Natural killer cell (primary cell): ENCODE measurements around the gene PLPP4. TPM values are rescaled to one million over a fixed set of nuclear protein-coding genes. Genes with fewer than 3 reads are reported as not detected.

Experiments
- ATAC-seq, 3 donors: fragments of 150-1000 bp in 2 of 3; fragments of 200-7000 bp in 1 of 3; cut with Tn5 transposase; 1 replicate in 1 of 3; 2 replicates in 2 of 3; pipeline ENCODE4 v1.10.0; 2021; ENCODE audit warnings: mild to moderate bottlenecking in 2 of 3, moderate library complexity in 2 of 3
- DNase-seq, 2 donors: peaks; one replicate each; pipeline versions ENCODE4 v3.0.0 to v3.0.0-alpha.2; 2013 to 2021; ENCODE audit warnings: mixed read lengths in 1 of 2
- H3K27ac ChIP-seq: one replicate; pipeline ENCODE4 v1.5.1; 2013; ENCODE audit warnings: mild to moderate bottlenecking, low read length
- H3K27me3 ChIP-seq: one replicate; pipeline ENCODE4 v1.6.1; 2013; ENCODE audit warnings: low read length; ENCODE audit not compliant: control insufficient read depth, insufficient read depth
- H3K36me3 ChIP-seq: one replicate; pipeline ENCODE4 v1.6.1; 2013; ENCODE audit warnings: low read length; ENCODE audit not compliant: control insufficient read depth, insufficient read depth
- H3K4me1 ChIP-seq: one replicate; pipeline ENCODE4 v1.6.1; 2013; ENCODE audit warnings: low read length; ENCODE audit not compliant: control insufficient read depth, insufficient read depth
- H3K4me3 ChIP-seq: one replicate; pipeline ENCODE4 v1.5.1; 2013; ENCODE audit warnings: low read length
- H3K9me3 ChIP-seq: one replicate; pipeline ENCODE4 v1.6.1; 2013; ENCODE audit warnings: low read length; ENCODE audit not compliant: control insufficient read depth, insufficient read depth
- H3K27ac Mint-ChIP-seq, 2 donors: one replicate each; pipeline ENCODE4 v1.8.0; 2022; ENCODE audit warnings: mild to moderate bottlenecking in 2 of 2, mixed read lengths in 2 of 2, moderate library complexity in 1 of 2
- H3K27me3 Mint-ChIP-seq, 2 donors: one replicate each; pipeline ENCODE4 v1.8.0; 2022; ENCODE audit warnings: low read depth in 2 of 2, mixed read lengths in 2 of 2
- H3K36me3 Mint-ChIP-seq: one replicate; pipeline ENCODE4 v1.8.0; 2022; ENCODE audit warnings: mixed read lengths
- H3K4me1 Mint-ChIP-seq, 2 donors: one replicate each; pipeline ENCODE4 v1.8.0; 2022; ENCODE audit warnings: mixed read lengths in 2 of 2
- H3K4me3 Mint-ChIP-seq: one replicate; pipeline ENCODE4 v1.8.0; 2022; ENCODE audit warnings: mild to moderate bottlenecking, moderate library complexity, mixed read lengths
- H3K9me3 Mint-ChIP-seq, 2 donors: one replicate each; pipeline ENCODE4 v1.8.0; 2022; ENCODE audit warnings: mixed read lengths in 2 of 2
- WGBS: methylation state at CpG from one replicate; pipeline ENCODE4 v1.1.7; 2013; ENCODE audit warnings: missing lambda C conversion rate; ENCODE audit not compliant: insufficient coverage; 5-methylcytosine and 5-hydroxymethylcytosine counted together
- intact Hi-C: fragments of 100-400 bp; cut with micrococcal nuclease; formaldehyde crosslinking; loops from one replicate; pipeline ENCODE4 v1.14.2; 2022
- total RNA-seq, 4 donors: library from RNA; stranded (reverse); fragments of 120-200 nt in 1 of 4; gene quantifications; one replicate each; pipeline versions ENCODE4 v1.2.3 to v1.2.4, GENCODE V29; 2013 to 2022
- TF ChIP-seq, protein P1 (sequence below): fragments of 200-600 bp; IDR thresholded peaks from one replicate; pipeline ENCODE4 v1.8.0; 2022; ENCODE audit warnings: antibody characterized with exemption

Gene PLPP4
- total RNA-seq, 3 donors from 2014 or later (not counting 1 experiment from before 2014, with no cell fraction given) = not detected

GRCh38 chr10:120505866-120506265 lies 48.8 kb downstream of the PLPP4 start:
- no peak overlapping the region for H3K27ac ChIP-seq
- ATAC-seq = no peak
- TF ChIP-seq, protein P1, sequence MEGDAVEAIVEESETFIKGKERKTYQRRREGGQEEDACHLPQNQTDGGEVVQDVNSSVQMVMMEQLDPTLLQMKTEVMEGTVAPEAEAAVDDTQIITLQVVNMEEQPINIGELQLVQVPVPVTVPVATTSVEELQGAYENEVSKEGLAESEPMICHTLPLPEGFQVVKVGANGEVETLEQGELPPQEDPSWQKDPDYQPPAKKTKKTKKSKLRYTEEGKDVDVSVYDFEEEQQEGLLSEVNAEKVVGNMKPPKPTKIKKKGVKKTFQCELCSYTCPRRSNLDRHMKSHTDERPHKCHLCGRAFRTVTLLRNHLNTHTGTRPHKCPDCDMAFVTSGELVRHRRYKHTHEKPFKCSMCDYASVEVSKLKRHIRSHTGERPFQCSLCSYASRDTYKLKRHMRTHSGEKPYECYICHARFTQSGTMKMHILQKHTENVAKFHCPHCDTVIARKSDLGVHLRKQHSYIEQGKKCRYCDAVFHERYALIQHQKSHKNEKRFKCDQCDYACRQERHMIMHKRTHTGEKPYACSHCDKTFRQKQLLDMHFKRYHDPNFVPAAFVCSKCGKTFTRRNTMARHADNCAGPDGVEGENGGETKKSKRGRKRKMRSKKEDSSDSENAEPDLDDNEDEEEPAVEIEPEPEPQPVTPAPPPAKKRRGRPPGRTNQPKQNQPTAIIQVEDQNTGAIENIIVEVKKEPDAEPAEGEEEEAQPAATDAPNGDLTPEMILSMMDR = no peak
- H3K9me3 ChIP-seq = no peaks in the 10 kb centered on the region
- no peaks in the 10 kb centered on the region for H3K27me3 ChIP-seq
- no peaks in the 10 kb centered on the region for H3K4me1 Mint-ChIP-seq
- H3K9me3 Mint-ChIP-seq = no peaks in the 10 kb centered on the region
- no peak overlapping the region for H3K4me3 Mint-ChIP-seq
- no peak overlapping the region for H3K4me3 ChIP-seq
- H3K36me3 ChIP-seq = no peaks in the 10 kb centered on the region
- intact Hi-C loops = no loop called here
- DNase-seq = no peak
- H3K27me3 Mint-ChIP-seq = peaks cover 16 to 33% of the 10 kb centered on the region in 2 donors
- no peaks in the 10 kb centered on the region for H3K4me1 ChIP-seq
- H3K27ac Mint-ChIP-seq = no peak overlapping the region
- no peaks in the 10 kb centered on the region for H3K36me3 Mint-ChIP-seq
- WGBS = 92% methylated on average over 3 of the region's 4 CpGs

GRCh38 chr10:120506674-120507073 lies 49.6 kb downstream of the PLPP4 start:
- H3K4me3 ChIP-seq = no peak overlapping the region
- 86% methylated on average over 3 of the region's 3 CpGs for WGBS
- no peak overlapping the region for H3K27ac Mint-ChIP-seq
- H3K27me3 ChIP-seq = no peaks in the 10 kb centered on the region
- H3K4me3 Mint-ChIP-seq = no peak overlapping the region
- H3K9me3 Mint-ChIP-seq = no peaks in the 10 kb centered on the region
- H3K4me1 ChIP-seq = no peaks in the 10 kb centered on the region
- DNase-seq = no peak
- no peaks in the 10 kb centered on the region for H3K36me3 ChIP-seq
- H3K4me1 Mint-ChIP-seq = no peaks in the 10 kb centered on the region
- intact Hi-C loops = no loop called here
- no peaks in the 10 kb centered on the region for H3K9me3 ChIP-seq
- no peak for ATAC-seq
- TF ChIP-seq, protein P1 = no peak
- H3K27ac ChIP-seq = no peak overlapping the region
- no peaks in the 10 kb centered on the region for H3K36me3 Mint-ChIP-seq
- H3K27me3 Mint-ChIP-seq = peaks cover 16 to 33% of the 10 kb centered on the region in 2 donors

DNA sequence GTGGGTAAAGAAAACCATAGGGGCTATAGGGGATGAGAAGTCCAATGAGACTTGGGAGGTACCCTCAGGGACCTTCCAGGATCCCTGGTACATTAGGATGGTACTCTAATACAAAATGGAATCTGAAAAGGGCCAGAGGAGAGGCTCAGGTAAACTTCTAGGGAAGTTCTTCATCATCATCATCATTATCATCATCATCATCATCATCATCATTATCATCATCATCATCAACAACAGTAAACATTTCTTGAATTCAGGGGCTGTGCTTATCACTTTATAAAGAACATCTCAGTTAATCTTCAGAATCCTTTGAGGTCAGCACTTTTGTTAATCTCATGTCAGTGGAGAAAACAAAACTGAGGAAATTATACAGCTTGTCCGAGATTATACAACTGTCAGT lies 50.1 kb downstream of the PLPP4 start:
- DNase-seq = no peak
- WGBS = 82% methylated on average over 1 of the region's 1 CpG
- no peak overlapping the region for H3K27ac ChIP-seq
- H3K9me3 ChIP-seq = no peaks in the 10 kb centered on the region
- no peaks in the 10 kb centered on the region for H3K27me3 ChIP-seq
- H3K4me3 ChIP-seq = no peak overlapping the region
- H3K36me3 ChIP-seq = no peaks in the 10 kb centered on the region
- H3K27me3 Mint-ChIP-seq = peaks cover 14 to 33% of the 10 kb centered on the region in 2 donors
- no peak for ATAC-seq
- H3K4me1 ChIP-seq = no peaks in the 10 kb centered on the region
- no peak overlapping the region for H3K4me3 Mint-ChIP-seq
- H3K36me3 Mint-ChIP-seq = no peaks in the 10 kb centered on the region
- H3K4me1 Mint-ChIP-seq = no peaks in the 10 kb centered on the region
- intact Hi-C loops = no loop called here
- TF ChIP-seq, protein P1 = no peak
- no peak overlapping the region for H3K27ac Mint-ChIP-seq
- H3K9me3 Mint-ChIP-seq = no peaks in the 10 kb centered on the region

DNA sequence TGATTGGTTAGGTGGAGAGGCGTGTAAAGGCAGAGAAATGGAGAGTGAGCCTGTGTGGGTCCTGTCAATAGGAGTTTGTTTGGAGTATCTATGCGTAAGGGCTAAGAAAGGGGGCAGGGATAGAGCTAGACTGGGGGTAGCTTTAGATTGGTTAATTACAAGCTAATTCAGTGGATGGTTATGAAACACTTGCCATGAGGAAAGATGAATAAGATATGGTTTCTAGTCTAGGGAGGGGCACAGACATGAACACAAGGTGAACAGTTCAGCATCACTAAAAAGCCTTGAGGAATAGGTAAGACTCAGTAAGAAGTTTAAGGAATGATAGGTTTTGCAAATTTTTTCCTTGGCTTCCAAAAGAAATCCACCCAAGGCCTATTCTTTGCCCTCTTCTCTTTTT lies 50.6 kb downstream of the PLPP4 start:
- Histone ChIP-seq H3K4me3 (no peak overlapping the region), H3K27me3 (no peaks in the 10 kb centered on the region), H3K4me1 (no peaks in the 10 kb centered on the region), H3K9me3 (no peaks in the 10 kb centered on the region), H3K27ac (no peak overlapping the region), H3K36me3 (no peaks in the 10 kb centered on the region)
- TF ChIP-seq, protein P1 = no peak
- Mint-ChIP-seq H3K36me3 (no peaks in the 10 kb centered on the region), H3K27me3 (peaks cover 14 to 32% of the 10 kb centered on the region in 2 donors), H3K4me3 (no peak overlapping the region), H3K27ac (no peak overlapping the region), H3K9me3 (no peaks in the 10 kb centered on the region), H3K4me1 (no peaks in the 10 kb centered on the region)
- 89% methylated on average over 2 of the region's 2 CpGs for WGBS
- no peak for DNase-seq
- intact Hi-C loops = no loop called here
- no peak for ATAC-seq
